Spinal cord (tissue), 10 donors: Measurements from ENCODE around the gene PLEKHA5. TPM values are rescaled to one million over a fixed set of nuclear protein-coding genes. Genes with fewer than 3 reads are reported as not detected.
"Not testable (repeated sequence)": the region's sequence is repeated elsewhere in the genome, so short reads cannot be mapped to it uniquely, and the experiment has no call there.

Source experiments
- DNase-seq, 6 donors: peaks; one replicate each; pipeline versions ENCODE4 v3.0.0 to v3.0.0-alpha.2; 2013 to 2015; ENCODE audit warnings: low spot score in 6 of 6, low read depth in 4 of 6
- H3K27ac ChIP-seq: one replicate; pipeline ENCODE4 v1.5.1; 2013; ENCODE audit warnings: low read depth, low read length, control low read depth
- H3K27me3 ChIP-seq: one replicate; pipeline ENCODE4 v1.6.1; 2013; ENCODE audit warnings: low read length; ENCODE audit not compliant: control insufficient read depth, insufficient read depth
- H3K36me3 ChIP-seq: one replicate; pipeline ENCODE4 v1.6.1; 2013; ENCODE audit warnings: low read length; ENCODE audit not compliant: control insufficient read depth, insufficient read depth
- H3K4me1 ChIP-seq: one replicate; pipeline ENCODE4 v1.6.1; 2013; ENCODE audit warnings: low read length; ENCODE audit not compliant: control insufficient read depth, insufficient read depth
- H3K4me3 ChIP-seq: one replicate; pipeline ENCODE4 v1.5.1; 2013; ENCODE audit warnings: low read depth, low read length, control low read depth
- H3K9me3 ChIP-seq: one replicate; pipeline ENCODE4 v1.6.1; 2013; ENCODE audit warnings: low read length; ENCODE audit not compliant: control insufficient read depth, insufficient read depth
- WGBS: methylation state at CpG from one replicate; pipeline ENCODE4 v1.1.5; 2013; ENCODE audit warnings: missing lambda C conversion rate; ENCODE audit not compliant: insufficient coverage; 5-methylcytosine and 5-hydroxymethylcytosine counted together
- polyA plus RNA-seq, 2 donors: library from polyadenylated mRNA; unstranded; fragments of 120-200 nt; gene quantifications; one replicate each; pipeline ENCODE4 v1.2.1, GENCODE V29; 2013; ENCODE audit not compliant: insufficient read length in 2 of 2
- total RNA-seq, 2 donors: library from RNA; depleted of rRNA in 1 of 2; stranded (reverse); fragments of 120-200 nt in 1 of 2; fragments of >200 nt in 1 of 2; gene quantifications; one replicate each; pipeline versions ENCODE4 v1.2.3 to v1.2.4, GENCODE V29; 2013 to 2014
- donor health status: healthy.

PLEKHA5 gene
- total and polyA plus RNA-seq, 4 donors = 44.5 to 81.6 (median 49.4) TPM

GRCh38 chr12:19410629-19411185 lies 281.2 kb downstream of the PLEKHA5 start:
- WGBS = 54% methylated on average over 3 of the region's 7 CpGs
- Histone ChIP-seq H3K4me3 (no peak overlapping the region), H3K27me3 (no peaks in the 10 kb centered on the region), H3K9me3 (no peaks in the 10 kb centered on the region), H3K36me3 (no peaks in the 10 kb centered on the region), H3K27ac (no peak overlapping the region), H3K4me1 (no peaks in the 10 kb centered on the region)
- no peak for DNase-seq

DNA sequence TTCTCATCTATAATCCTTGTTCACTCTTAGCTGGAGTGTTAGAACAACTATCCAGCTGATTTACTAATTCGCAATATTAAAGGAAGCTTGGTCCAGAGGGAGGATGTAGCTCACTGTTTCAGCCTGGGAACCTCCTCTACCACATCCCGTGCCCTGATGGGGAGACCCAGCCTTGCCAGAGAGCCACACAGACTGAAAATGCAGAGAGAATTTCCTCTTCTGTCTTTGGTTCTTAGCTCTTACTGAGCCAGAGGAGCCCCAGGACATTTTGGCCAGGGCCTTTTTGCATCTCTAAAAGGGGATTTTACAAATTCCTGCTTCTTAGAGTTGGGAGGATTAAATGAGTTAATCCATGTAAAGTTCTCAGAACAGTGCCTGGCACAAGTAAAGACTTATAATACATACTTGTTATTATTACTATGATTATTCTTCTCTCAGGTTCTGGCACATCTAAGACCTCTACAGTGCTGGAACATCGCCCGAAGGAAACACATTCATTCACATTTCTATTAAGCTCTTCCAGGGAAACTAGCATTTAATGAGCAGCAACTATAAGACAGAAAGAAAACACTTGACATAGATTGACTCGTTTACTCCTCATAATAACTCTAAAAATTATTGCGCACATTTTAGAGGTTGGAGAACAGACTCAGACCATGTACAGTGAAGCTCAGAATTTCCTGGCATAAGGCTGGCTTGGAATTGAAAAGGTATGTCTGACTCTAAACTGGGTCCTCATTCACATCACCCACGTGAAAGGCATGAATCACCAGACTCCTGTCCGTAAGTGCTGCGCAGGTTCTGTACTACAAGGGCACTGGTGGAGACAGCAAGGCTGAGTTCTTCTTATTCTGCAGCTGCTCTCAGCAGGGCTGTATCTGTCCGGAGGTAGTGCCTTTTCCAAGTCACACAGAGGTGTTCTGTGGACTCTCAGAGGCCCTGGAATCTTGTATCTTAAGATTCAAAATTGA lies 282.0 kb downstream of the PLEKHA5 start:
- Histone ChIP-seq H3K27ac (no peak overlapping the region), H3K9me3 (no peaks in the 10 kb centered on the region), H3K4me1 (no peaks in the 10 kb centered on the region), H3K36me3 (no peaks in the 10 kb centered on the region), H3K4me3 (no peak overlapping the region), H3K27me3 (no peaks in the 10 kb centered on the region)
- no peak for DNase-seq
- WGBS = 89% methylated on average over 6 of the region's 10 CpGs

- no peaks in the 10 kb centered on the region for H3K36me3 ChIP-seq
- no peaks in the 10 kb centered on the region for H3K27me3 ChIP-seq
- no peak overlapping the region for H3K4me3 ChIP-seq
- no peaks in the 10 kb centered on the region for H3K4me1 ChIP-seq
- H3K27ac ChIP-seq = no peak overlapping the region
- no peak for DNase-seq
- 94% methylated on average over 23 of the region's 23 CpGs for WGBS
- no peaks in the 10 kb centered on the region for H3K9me3 ChIP-seq
Measured at GRCh38 chr12:19412844-19413243, 283.3 kb downstream of the PLEKHA5 start.

DNA sequence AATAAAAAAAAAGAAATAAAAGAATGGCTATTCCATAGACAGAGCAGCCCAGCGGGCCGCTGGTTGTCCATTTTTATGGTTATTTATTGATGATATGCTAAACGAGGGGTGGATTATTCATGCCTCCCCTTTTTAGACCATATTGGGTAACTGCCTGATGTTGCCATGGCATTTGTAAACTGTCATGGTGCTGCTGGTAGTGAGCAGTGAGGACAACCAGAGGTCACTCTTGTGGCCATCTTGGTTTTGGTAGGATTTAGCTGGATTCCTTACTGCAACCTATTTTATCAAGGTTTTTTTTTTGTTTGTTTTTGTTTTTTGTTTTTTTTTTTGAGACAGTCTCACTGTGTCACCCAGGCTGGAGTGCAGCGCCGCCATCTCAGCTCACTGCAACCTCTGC lies 284.0 kb downstream of the PLEKHA5 start:
- H3K27ac ChIP-seq, H3K27me3 ChIP-seq, DNase-seq, H3K36me3 ChIP-seq, H3K4me1 ChIP-seq, H3K4me3 ChIP-seq, H3K9me3 ChIP-seq: not testable (repeated sequence)
- WGBS = 93% methylated on average over 3 of the region's 5 CpGs

DNA sequence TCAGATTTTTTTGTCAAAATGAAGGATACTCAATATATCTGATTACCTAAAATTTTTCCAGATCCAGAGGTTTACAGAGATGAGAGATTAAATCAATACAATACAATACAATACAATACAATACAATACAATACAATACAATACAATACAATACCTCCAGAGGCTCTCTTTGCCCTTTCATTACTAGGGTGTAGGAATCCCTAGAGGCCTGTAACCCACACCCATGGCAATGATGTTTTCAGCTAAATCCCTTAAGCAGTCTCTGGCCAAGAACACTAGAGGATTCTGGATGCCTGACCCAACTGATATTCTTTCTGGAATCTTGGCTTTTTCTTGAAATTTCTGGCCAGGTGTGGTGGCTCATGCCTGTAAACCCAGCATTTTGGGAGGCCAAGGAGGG lies 286.0 kb downstream of the PLEKHA5 start:
- Histone ChIP-seq H3K9me3 (no peaks in the 10 kb centered on the region), H3K36me3 (no peaks in the 10 kb centered on the region), H3K27me3 (no peaks in the 10 kb centered on the region), H3K4me3 (no peak overlapping the region), H3K27ac (no peak overlapping the region), H3K4me1 (no peaks in the 10 kb centered on the region)
- DNase-seq = no peak

- no peaks in the 10 kb centered on the region for H3K27me3 ChIP-seq
- DNase-seq = no peak
- H3K27ac ChIP-seq = no peak overlapping the region
- H3K4me1 ChIP-seq = no peaks in the 10 kb centered on the region
- 95% methylated on average over 6 of the region's 14 CpGs for WGBS
- H3K4me3 ChIP-seq = no peak overlapping the region
- H3K36me3 ChIP-seq = no peaks in the 10 kb centered on the region
- no peaks in the 10 kb centered on the region for H3K9me3 ChIP-seq
Measured at GRCh38 chr12:19419086-19419485, 289.6 kb downstream of the PLEKHA5 start.

GRCh38 chr12:19421503-19422282 lies 292.2 kb downstream of the PLEKHA5 start:
- no peak for DNase-seq
- 87% methylated on average over 3 of the region's 6 CpGs for WGBS
- no peaks in the 10 kb centered on the region for H3K4me1 ChIP-seq
- no peaks in the 10 kb centered on the region for H3K36me3 ChIP-seq
- no peaks in the 10 kb centered on the region for H3K9me3 ChIP-seq
- H3K4me3 ChIP-seq = no peak overlapping the region
- H3K27ac ChIP-seq = no peak overlapping the region
- no peaks in the 10 kb centered on the region for H3K27me3 ChIP-seq

DNA sequence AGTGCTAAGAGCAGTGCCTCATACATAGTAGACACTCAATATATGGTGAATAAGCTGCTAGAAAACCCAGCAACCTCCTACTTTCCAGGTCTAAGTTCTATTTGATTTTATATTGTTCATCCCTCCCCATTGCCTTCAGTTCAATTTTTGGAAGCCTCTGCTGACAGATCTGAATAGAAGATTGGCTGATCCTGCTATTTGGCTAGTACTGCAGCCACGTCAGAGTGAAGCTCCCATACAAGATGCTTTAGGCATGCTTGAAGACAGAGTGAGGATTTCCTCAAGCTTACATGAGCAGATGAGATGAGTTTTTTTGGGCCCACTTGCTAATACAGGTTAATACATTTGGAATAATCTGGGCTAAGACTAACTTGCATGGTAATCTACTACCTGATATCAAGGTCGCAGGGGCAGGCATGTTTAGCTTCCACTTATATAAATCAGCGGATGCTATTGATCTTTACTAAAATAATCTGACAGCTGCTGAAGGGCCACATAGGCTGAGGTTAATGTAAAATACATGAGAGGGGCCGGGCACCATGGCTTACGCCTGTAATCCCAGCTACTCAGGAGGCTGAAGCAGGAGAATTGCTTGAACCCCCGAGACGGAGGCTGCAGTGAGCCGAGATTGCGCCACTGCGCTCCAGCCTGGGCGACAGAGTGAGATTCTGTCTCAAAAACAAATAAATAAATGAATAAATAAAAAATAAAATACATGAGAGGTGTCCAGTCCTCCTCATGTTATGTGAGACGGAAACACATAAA lies 293.8 kb downstream of the PLEKHA5 start:
- no peaks in the 10 kb centered on the region for H3K9me3 ChIP-seq
- H3K4me1 ChIP-seq = no peaks in the 10 kb centered on the region
- no peaks in the 10 kb centered on the region for H3K36me3 ChIP-seq
- no peak overlapping the region for H3K27ac ChIP-seq
- no peak overlapping the region for H3K4me3 ChIP-seq
- WGBS = 70% methylated on average over 3 of the region's 12 CpGs
- no peaks in the 10 kb centered on the region for H3K27me3 ChIP-seq
- DNase-seq = no peak
